H9 (cell line): ENCODE measurements around the gene DPEP3. TPM values are rescaled to one million over a fixed set of nuclear protein-coding genes. Genes with fewer than 3 reads are reported as not detected.

Experiments used
- DNase-seq: peaks from one replicate; pipeline ENCODE4 v3.0.0-alpha.2; 2017
- H2AFZ ChIP-seq: one replicate; pipeline ENCODE4 v1.6.1; 2013; ENCODE audit warnings: mild to moderate bottlenecking, low read length, control low read depth, moderate library complexity
- H2AK5ac ChIP-seq: 2 replicates; pipeline ENCODE4 v1.6.1; 2013; ENCODE audit warnings: low read length, control low read depth, mixed read lengths; ENCODE audit not compliant: insufficient read length
- H2BK120ac ChIP-seq: one replicate; pipeline ENCODE4 v1.6.1; 2013; ENCODE audit warnings: low read depth, mild to moderate bottlenecking, low read length, control low read depth, inconsistent platforms; ENCODE audit not compliant: poor library complexity, severe bottlenecking
- H2BK12ac ChIP-seq: 2 replicates; pipeline ENCODE4 v1.6.1; 2013; ENCODE audit warnings: low read length, control low read depth, mixed read lengths, low read depth; ENCODE audit not compliant: insufficient read length
- H2BK15ac ChIP-seq: 2 replicates; pipeline ENCODE4 v1.6.1; 2013; ENCODE audit warnings: low read depth, low read length, control low read depth
- H2BK20ac ChIP-seq: one replicate; pipeline ENCODE4 v1.6.1; 2013; ENCODE audit warnings: low read depth, mild to moderate bottlenecking, low read length, control low read depth, inconsistent platforms; ENCODE audit not compliant: poor library complexity, severe bottlenecking
- H2BK5ac ChIP-seq: 2 replicates; pipeline ENCODE4 v1.6.1; 2013; ENCODE audit warnings: low read length, control low read depth, mixed read lengths; ENCODE audit not compliant: insufficient read length
- H3K14ac ChIP-seq: 2 replicates; pipeline ENCODE4 v1.6.1; 2013; ENCODE audit warnings: low read length, control low read depth; ENCODE audit not compliant: insufficient read depth
- H3K18ac ChIP-seq: 2 replicates; pipeline ENCODE4 v1.6.1; 2013; ENCODE audit warnings: low read depth, mild to moderate bottlenecking, mixed read lengths, low read length, control low read depth; ENCODE audit not compliant: insufficient read length
- H3K23ac ChIP-seq: 2 replicates; pipeline ENCODE4 v1.6.1; 2013; ENCODE audit warnings: low read length, control low read depth, mixed read lengths, low read depth; ENCODE audit not compliant: insufficient read length
- H3K23me2 ChIP-seq: 2 replicates; pipeline ENCODE4 v1.6.1; 2013; ENCODE audit warnings: low read depth, mild to moderate bottlenecking, mixed read lengths, low read length, control low read depth; ENCODE audit not compliant: insufficient read length, poor library complexity, severe bottlenecking
- H3K27ac ChIP-seq: 2 replicates; pipeline ENCODE4 v1.5.1; 2013; ENCODE audit warnings: low read length, control low read depth, mixed read lengths, low read depth; ENCODE audit not compliant: insufficient read length
- H3K27me3 ChIP-seq: 2 replicates; pipeline ENCODE4 v1.6.1; 2013; ENCODE audit warnings: low read length, control low read depth, inconsistent platforms; ENCODE audit not compliant: insufficient read depth
- H3K4ac ChIP-seq: 2 replicates; pipeline ENCODE4 v1.6.1; 2013; ENCODE audit warnings: low read depth, mild to moderate bottlenecking, control low read depth, inconsistent platforms, low read length, moderate library complexity
- H3K4me1 ChIP-seq: 2 replicates; pipeline ENCODE4 v1.6.1; 2013; ENCODE audit warnings: low read length, control low read depth, inconsistent platforms; ENCODE audit not compliant: insufficient read depth
- H3K4me2 ChIP-seq: 2 replicates; pipeline ENCODE4 v1.6.1; 2013; ENCODE audit warnings: low read length, control low read depth, mixed read lengths; ENCODE audit not compliant: insufficient read length, insufficient read depth
- H3K56ac ChIP-seq: 2 replicates; pipeline ENCODE4 v1.6.1; 2013; ENCODE audit warnings: low read depth, mild to moderate bottlenecking, mixed read lengths, low read length, control low read depth; ENCODE audit not compliant: insufficient read length
- H3K79me1 ChIP-seq: 2 replicates; pipeline ENCODE4 v1.6.1; 2013; ENCODE audit warnings: low read depth, mild to moderate bottlenecking, moderate library complexity, low read length, control low read depth, inconsistent platforms; ENCODE audit not compliant: insufficient read depth, poor library complexity, severe bottlenecking
- H3K79me2 ChIP-seq: 2 replicates; pipeline ENCODE4 v1.6.1; 2013; ENCODE audit warnings: low read length, control low read depth, inconsistent platforms; ENCODE audit not compliant: insufficient read depth
- H3K9ac ChIP-seq: 2 replicates; pipeline ENCODE4 v1.6.1; 2013; ENCODE audit warnings: low read length, control low read depth, mixed read lengths; ENCODE audit not compliant: insufficient read length; ENCODE audit errors: extremely low read depth
- H3K9me3 ChIP-seq: one replicate; pipeline ENCODE4 v1.6.1; 2013; ENCODE audit warnings: low read depth, low read length, inconsistent platforms; ENCODE audit not compliant: control insufficient read depth
- H3T11ph ChIP-seq: one replicate; pipeline ENCODE4 v1.6.1; 2013; ENCODE audit warnings: mild to moderate bottlenecking, low read length, control low read depth, inconsistent platforms
- H4K20me1 ChIP-seq: one replicate; pipeline ENCODE4 v1.6.1; 2013; ENCODE audit not compliant: control insufficient read depth, insufficient read length, insufficient read depth
- H4K5ac ChIP-seq: 2 replicates; pipeline ENCODE4 v1.6.1; 2013; ENCODE audit warnings: low read depth, mild to moderate bottlenecking, mixed read lengths, low read length, control low read depth; ENCODE audit not compliant: insufficient read length
- H4K8ac ChIP-seq: replicated peaks from 2 replicates; pipeline ENCODE4 v1.6.1; 2013; ENCODE audit warnings: low read length, control low read depth, mixed read lengths, low read depth; ENCODE audit not compliant: insufficient read length
- H4K91ac ChIP-seq: 2 replicates; pipeline ENCODE4 v1.6.1; 2013; ENCODE audit warnings: low read depth, mild to moderate bottlenecking, moderate library complexity, mixed read lengths, low read length, control low read depth; ENCODE audit not compliant: insufficient read length
- H3K27ac Mint-ChIP-seq, 3 experiments: 2 replicates in 2 of 3; 3 replicates in 1 of 3; pipeline ENCODE4 v1.8.0; 2020 to 2021; ENCODE audit warnings: mixed read lengths in 3 of 3, mild to moderate bottlenecking in 1 of 3, moderate library complexity in 1 of 3
- H3K27me3 Mint-ChIP-seq: 2 replicates; pipeline ENCODE4 v1.8.0; 2021; ENCODE audit warnings: low read depth, mild to moderate bottlenecking, moderate library complexity, mixed read lengths
- H3K36me3 Mint-ChIP-seq, 3 experiments: 2 replicates in 2 of 3; 3 replicates in 1 of 3; pipeline ENCODE4 v1.8.0; 2020 to 2021; ENCODE audit warnings: low read depth in 3 of 3, mixed read lengths in 3 of 3; ENCODE audit not compliant: insufficient read depth in 1 of 3
- H3K4me1 Mint-ChIP-seq, 2 experiments: 2 replicates each; pipeline ENCODE4 v1.8.0; 2020; ENCODE audit warnings: mixed read lengths in 2 of 2
- H3K4me3 Mint-ChIP-seq, 2 experiments: 2 replicates in 1 of 2; 3 replicates in 1 of 2; pipeline ENCODE4 v1.8.0; 2020 to 2021; ENCODE audit warnings: mild to moderate bottlenecking in 2 of 2, mixed read lengths in 2 of 2, moderate library complexity in 1 of 2
- H3K9me3 Mint-ChIP-seq, 2 experiments: 2 replicates in 1 of 2; 3 replicates in 1 of 2; pipeline ENCODE4 v1.8.0; 2020; ENCODE audit warnings: mild to moderate bottlenecking in 2 of 2, mixed read lengths in 2 of 2, moderate library complexity in 1 of 2
- WGBS: extraction: QIAGEN DNeasy Blood & Tissue Kit; methylation state at CpG from one replicate; pipeline ENCODE4 v1.1.7; 2013; ENCODE audit warnings: missing lambda C conversion rate, low lambda C conversion rate, mixed read lengths; ENCODE audit not compliant: insufficient read length; ENCODE audit errors: extremely low coverage; 5-methylcytosine and 5-hydroxymethylcytosine counted together
- total RNA-seq: library from RNA; stranded (reverse); gene quantifications from 2 replicates; pipeline ENCODE4 v1.2.1, GENCODE V29; 2021
- TF ChIP-seq, protein P1 (sequence below): fragments of 200-600 bp; sonication (generic); conservative IDR thresholded peaks from 3 replicates; pipeline ENCODE4 v1.8.0; 2021; ENCODE audit warnings: antibody characterized with exemption, mild to moderate bottlenecking

The DPEP3 gene
- total RNA-seq, 1 experiment from 2014 or later: 0.68 TPM

DNA sequence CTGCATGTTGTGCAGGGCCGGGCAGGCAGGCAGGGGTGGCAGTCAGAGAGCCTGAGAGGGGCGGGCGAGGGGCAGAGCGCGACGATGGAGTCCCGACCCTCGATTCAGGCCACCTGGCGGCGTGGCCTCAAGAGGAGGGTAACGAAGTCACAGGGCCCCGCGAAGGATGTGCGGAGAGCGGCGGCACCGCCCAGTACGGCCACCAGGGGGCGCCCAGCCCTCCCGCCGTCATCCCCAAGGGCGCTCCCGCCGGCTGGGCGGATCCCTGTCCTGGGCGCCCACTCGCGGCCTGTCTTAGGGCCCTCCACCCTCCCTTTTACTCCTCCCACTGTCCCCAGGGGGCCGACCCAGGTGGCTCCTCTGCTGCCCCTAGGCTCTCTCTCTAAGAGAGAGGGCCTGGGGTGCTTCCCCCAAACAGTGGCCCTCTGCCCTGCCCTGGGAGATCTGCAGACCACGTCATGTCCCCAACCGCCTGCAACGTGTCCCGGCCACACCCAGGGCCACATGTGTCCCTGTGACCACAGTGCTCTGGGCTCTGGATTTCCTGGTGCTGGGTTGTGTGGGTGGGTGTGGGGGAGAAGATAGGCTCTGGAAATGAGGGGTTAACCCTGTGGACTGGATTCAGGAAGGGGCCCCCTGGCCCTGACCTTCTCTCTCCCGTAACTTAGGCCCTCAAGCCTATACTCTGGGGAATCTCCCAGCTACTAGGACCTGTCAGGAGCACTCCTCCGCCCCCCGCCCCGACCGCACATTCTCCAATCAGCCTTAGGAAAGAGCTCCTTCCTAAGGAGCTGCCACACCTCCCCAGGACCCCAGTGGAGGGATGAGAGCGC is 13.1 kb upstream of the DPEP3 start:
- no peaks in the 10 kb centered on the region for H3K79me2 ChIP-seq
- Mint-ChIP-seq H3K36me3 (no peaks in the 10 kb centered on the region), H3K27me3 (peaks cover 28% of the 10 kb centered on the region), H3K4me1 (0 out of 4 replicates have a peak, but pooled peaks cover 0 to 2% of the 10 kb centered on the region in 2 experiments), H3K9me3 (no peaks in the 10 kb centered on the region), H3K4me3 (peak overlapping the region in 1 of 2 experiments; percentile 20; a peak in 1 of 5 replicates), H3K27ac (no peak overlapping the region)
- no peaks in the 10 kb centered on the region for H4K20me1 ChIP-seq
- no peak overlapping the region for H2AFZ ChIP-seq
- H2BK5ac ChIP-seq: no peak overlapping the region
- no peak overlapping the region for H4K91ac ChIP-seq
- no peaks in the 10 kb centered on the region for H3K23me2 ChIP-seq
- no peak overlapping the region for H3K56ac ChIP-seq
- WGBS: no CpG with 5 or more reads among the region's 39 CpGs
- no peaks in the 10 kb centered on the region for H3K9me3 ChIP-seq
- no peak overlapping the region for H2AK5ac ChIP-seq
- H2BK120ac ChIP-seq: no peak overlapping the region
- no peak overlapping the region for H4K5ac ChIP-seq
- no peak overlapping the region for H2BK15ac ChIP-seq
- TF ChIP-seq, protein P1, sequence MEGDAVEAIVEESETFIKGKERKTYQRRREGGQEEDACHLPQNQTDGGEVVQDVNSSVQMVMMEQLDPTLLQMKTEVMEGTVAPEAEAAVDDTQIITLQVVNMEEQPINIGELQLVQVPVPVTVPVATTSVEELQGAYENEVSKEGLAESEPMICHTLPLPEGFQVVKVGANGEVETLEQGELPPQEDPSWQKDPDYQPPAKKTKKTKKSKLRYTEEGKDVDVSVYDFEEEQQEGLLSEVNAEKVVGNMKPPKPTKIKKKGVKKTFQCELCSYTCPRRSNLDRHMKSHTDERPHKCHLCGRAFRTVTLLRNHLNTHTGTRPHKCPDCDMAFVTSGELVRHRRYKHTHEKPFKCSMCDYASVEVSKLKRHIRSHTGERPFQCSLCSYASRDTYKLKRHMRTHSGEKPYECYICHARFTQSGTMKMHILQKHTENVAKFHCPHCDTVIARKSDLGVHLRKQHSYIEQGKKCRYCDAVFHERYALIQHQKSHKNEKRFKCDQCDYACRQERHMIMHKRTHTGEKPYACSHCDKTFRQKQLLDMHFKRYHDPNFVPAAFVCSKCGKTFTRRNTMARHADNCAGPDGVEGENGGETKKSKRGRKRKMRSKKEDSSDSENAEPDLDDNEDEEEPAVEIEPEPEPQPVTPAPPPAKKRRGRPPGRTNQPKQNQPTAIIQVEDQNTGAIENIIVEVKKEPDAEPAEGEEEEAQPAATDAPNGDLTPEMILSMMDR: peak; percentile 100
- no peak overlapping the region for H3K27ac ChIP-seq
- no peak overlapping the region for H3K4me2 ChIP-seq
- no peak overlapping the region for H2BK12ac ChIP-seq
- H3K9ac ChIP-seq: no peak overlapping the region
- peak overlapping the region; percentile 27 for H3K18ac ChIP-seq
- H3K79me1 ChIP-seq: no peaks in the 10 kb centered on the region
- no peak overlapping the region for H3T11ph ChIP-seq
- no peaks in the 10 kb centered on the region for H3K4me1 ChIP-seq
- H3K27me3 ChIP-seq: no peaks in the 10 kb centered on the region
- H3K4ac ChIP-seq: no peak overlapping the region
- peak; percentile 85 for DNase-seq
- H3K23ac ChIP-seq: no peak overlapping the region
- H4K8ac ChIP-seq: no peak overlapping the region
- no peak overlapping the region for H3K14ac ChIP-seq
- H2BK20ac ChIP-seq: no peak overlapping the region
